Endothelial cell of umbilical vein (primary cell): ENCODE measurements around the gene SDK2. TPM values are rescaled to one million over a fixed set of nuclear protein-coding genes. Genes with fewer than 3 reads are reported as not detected.

Experiments used
- BruUV-seq: library from RNA; stranded (reverse); fragments of 400-500 nt; replicated peaks from 2 replicates; lab custom pipeline; 2021; lab: Mats Ljungman, UMichigan
- CTCF ChIA-PET: fragments of 300-600, 350-600 bp; sonication (Branson Sonifier 250); formaldehyde crosslinking; loops from one replicate; lab custom pipeline; 2021; ENCODE audit warnings: antibody characterized with exemption, inconsistent platforms; lab: Charles Lee
- POLR2A ChIA-PET: fragments of 300-600, 350-600 bp; sonication (Branson Sonifier 250); formaldehyde crosslinking; loops from one replicate; lab custom pipeline; 2021; ENCODE audit warnings: antibody characterized with exemption, inconsistent platforms; lab: Charles Lee
- DNase-seq: peaks from one replicate; pipeline ENCODE4 v3.0.0-alpha.2; 2011; ENCODE audit warnings: low read depth, low spot score
- FAIRE-seq: peaks from 2 replicates; lab custom pipeline; 2011; peaks lifted over from hg19 to GRCh38; lab: Jason Lieb, UNC
- H2AFZ ChIP-seq: 2 replicates; pipeline ENCODE4 v1.6.0; 2012; ENCODE audit warnings: low read depth, low read length, control low read depth, inconsistent platforms
- H3K27ac ChIP-seq: 2 replicates; pipeline ENCODE4 v1.5.1; 2011; ENCODE audit warnings: low read depth, mild to moderate bottlenecking, control low read depth, low read length, moderate library complexity; ENCODE audit not compliant: insufficient read depth
- H3K27me3 ChIP-seq, 2 experiments: 2 replicates each; pipeline versions ENCODE4 v1.6.0 to v1.6.1; 2011; ENCODE audit warnings: low read length in 2 of 2, mixed read lengths in 1 of 2; ENCODE audit not compliant: control insufficient read depth in 2 of 2, insufficient read depth in 2 of 2
- H3K36me3 ChIP-seq, 2 experiments: 2 replicates in 1 of 2; 3 replicates in 1 of 2; pipeline ENCODE4 v1.5.1; 2011; ENCODE audit warnings: low read length in 2 of 2, mild to moderate bottlenecking in 1 of 2, moderate library complexity in 1 of 2; ENCODE audit not compliant: control insufficient read depth in 2 of 2, insufficient read depth in 2 of 2; ENCODE audit errors: extremely low read depth in 1 of 2
- H3K4me1 ChIP-seq: 3 replicates; pipeline ENCODE4 v1.5.1; 2011; ENCODE audit warnings: mild to moderate bottlenecking, low read length; ENCODE audit not compliant: control insufficient read depth, insufficient read depth; ENCODE audit errors: extremely low read depth
- H3K4me2 ChIP-seq: 2 replicates; pipeline ENCODE4 v1.6.1; 2011; ENCODE audit warnings: low read length, control low read depth, mixed read lengths; ENCODE audit not compliant: insufficient read depth
- H3K4me3 ChIP-seq, 3 experiments: fragments of 200-600 bp in 1 of 3; sonication (generic), shearing (Covaris generic) in 1 of 3; replicated peaks in 1 of 3; 2 replicates each; pipeline ENCODE4 v1.5.1; 2011 to 2016; ENCODE audit warnings: control low read depth in 3 of 3, low read length in 3 of 3, mild to moderate bottlenecking in 2 of 3, inconsistent platforms in 1 of 3, low read depth in 1 of 3, moderate library complexity in 1 of 3; ENCODE audit not compliant: insufficient read depth in 1 of 3
- H3K79me2 ChIP-seq: 2 replicates; pipeline ENCODE4 v1.6.0; 2012; ENCODE audit warnings: low read length, inconsistent platforms; ENCODE audit not compliant: control insufficient read depth, insufficient read depth
- H3K9ac ChIP-seq: replicated peaks from 2 replicates; pipeline ENCODE3; 2011; ENCODE audit warnings: low read length, control low read depth; ENCODE audit not compliant: insufficient read depth; ENCODE audit errors: extremely low read depth
- H3K9me1 ChIP-seq: replicated peaks from 3 replicates; pipeline ENCODE4 v1.6.0; 2011; ENCODE audit warnings: mild to moderate bottlenecking, low read length; ENCODE audit not compliant: control insufficient read depth, insufficient read depth; ENCODE audit errors: extremely low read depth
- H3K9me3 ChIP-seq: replicated peaks from 2 replicates; pipeline ENCODE4 v1.5.1; 2012; ENCODE audit warnings: low read length, inconsistent platforms; ENCODE audit not compliant: control insufficient read depth, insufficient read depth
- H4K20me1 ChIP-seq: replicated peaks from 2 replicates; pipeline ENCODE3; 2011; ENCODE audit warnings: mild to moderate bottlenecking, low read length; ENCODE audit not compliant: control insufficient read depth, insufficient read depth; ENCODE audit errors: extremely low read depth
- EZH2 ChIP-seq: IDR thresholded peaks from 2 replicates; pipeline ENCODE4 v1.6.1; 2012; ENCODE audit warnings: borderline replicate concordance, low read depth, mild to moderate bottlenecking, moderate library complexity, low read length, inconsistent platforms; ENCODE audit not compliant: severe bottlenecking
- FOS ChIP-seq: IDR thresholded peaks from 2 replicates; pipeline ENCODE4 v1.6.1; 2011; ENCODE audit warnings: mild to moderate bottlenecking, low read length, moderate library complexity, borderline replicate concordance; ENCODE audit not compliant: insufficient read depth
- GATA2 ChIP-seq: IDR thresholded peaks from 2 replicates; pipeline ENCODE4 v1.7.0; 2011; ENCODE audit warnings: low read depth, mild to moderate bottlenecking, moderate library complexity, mixed read lengths, low read length; ENCODE audit not compliant: insufficient read length, insufficient read depth
- JUN ChIP-seq: IDR thresholded peaks from 2 replicates; pipeline ENCODE4 v1.6.1; 2011; ENCODE audit warnings: borderline replicate concordance, low read depth; ENCODE audit not compliant: insufficient read length, insufficient read depth
- MYC ChIP-seq: IDR thresholded peaks from one replicate; pipeline ENCODE4 v1.6.1; 2011; ENCODE audit warnings: mild to moderate bottlenecking, low read depth, low read length
- POLR2A ChIP-seq: IDR thresholded peaks from 2 replicates; pipeline ENCODE4 v1.6.1; 2012; ENCODE audit warnings: low read depth, mild to moderate bottlenecking, control low read depth, low read length
- POLR2AphosphoS5 ChIP-seq: IDR thresholded peaks from 2 replicates; pipeline ENCODE4 v1.6.1; 2012; ENCODE audit warnings: low read depth, mild to moderate bottlenecking, control low read depth, low read length, moderate library complexity; ENCODE audit not compliant: insufficient read depth
- dilution Hi-C: fragments of 300-500 bp; cut with MboI; formaldehyde crosslinking; loops from one replicate; pipeline ENCODE4 v1.15.0; 2019; ENCODE audit warnings: low sequenced_read_pairs; ENCODE audit not compliant: extremely low pct_ligation_motif_present
- intact Hi-C: fragments of 100-400 bp; cut with micrococcal nuclease; formaldehyde crosslinking; loops from one replicate; pipeline ENCODE4 v1.10.0; 2022
- polyA plus RNA-seq, 4 experiments: library from polyadenylated mRNA; depleted of rRNA in 3 of 4; stranded (reverse) in 3 of 4; unstranded in 1 of 4; fragments of >200 nt; gene quantifications; 2 replicates each; pipeline versions ENCODE4 v1.2.1 to v1.2.3, GENCODE V29; 2011 to 2012; ENCODE audit warnings: missing spikeins in 1 of 4
- total RNA-seq: library from RNA; stranded (reverse); gene quantifications from 2 replicates; pipeline ENCODE4 v1.2.3, GENCODE V29; 2021
- TF ChIP-seq, protein P1 (sequence below), 2 donors: IDR thresholded peaks; 1 replicate in 1 of 2; 2 replicates in 1 of 2; pipeline ENCODE4 v1.5.1; 2011; ENCODE audit warnings: low read length in 2 of 2, mild to moderate bottlenecking in 2 of 2, moderate library complexity in 2 of 2, control low read depth in 1 of 2, inconsistent platforms in 1 of 2, low read depth in 1 of 2; ENCODE audit not compliant: insufficient read depth in 1 of 2; ENCODE audit errors: extremely low read depth in 1 of 2
- TF ChIP-seq, protein P2 (sequence below): IDR thresholded peaks from 2 replicates; pipeline ENCODE4 v1.6.1; 2011; ENCODE audit not compliant: insufficient read depth, insufficient read length

SDK2 gene
- total and polyA plus RNA-seq, 2 donors (not counting 3 experiments of a cell fraction or from before 2014, with no cell fraction given): not detected

DNA sequence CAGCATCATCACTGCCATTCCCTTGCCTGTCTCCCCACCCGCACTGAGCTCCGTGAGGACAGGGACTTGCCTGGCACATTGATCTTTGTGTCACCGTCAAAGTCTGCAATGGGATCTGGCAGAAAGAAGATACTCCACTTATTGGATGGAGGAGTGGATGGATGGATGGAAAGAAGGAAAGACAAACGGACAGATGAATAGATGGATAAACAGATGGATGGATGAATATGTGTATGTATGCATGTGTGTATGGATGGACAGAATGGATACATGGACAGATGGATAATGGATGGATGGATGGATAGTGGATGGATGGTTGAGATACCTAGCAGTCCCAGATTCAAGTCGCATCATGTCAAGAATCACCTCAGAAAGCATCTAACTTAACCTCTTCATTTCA, 99.9 kb downstream of the SDK2 start:
- no peak overlapping the region for H3K4me2 ChIP-seq
- BruUV-seq: no TSS peak
- H3K4me1 ChIP-seq: no peaks in the 10 kb centered on the region
- H3K79me2 ChIP-seq: no peaks in the 10 kb centered on the region
- no peak overlapping the region for H2AFZ ChIP-seq
- H3K4me3 ChIP-seq: no peak overlapping the region
- ChIA-PET CTCF (no interaction called here), POLR2A (no interaction called here)
- no peak for DNase-seq
- no peaks in the 10 kb centered on the region for H4K20me1 ChIP-seq
- dilution Hi-C loops: no loop called here
- H3K27ac ChIP-seq: no peak overlapping the region
- H3K9me3 ChIP-seq: no peaks in the 10 kb centered on the region
- H3K9me1 ChIP-seq: no peaks in the 10 kb centered on the region
- no peak for FAIRE-seq
- H3K9ac ChIP-seq: no peak overlapping the region
- H3K27me3 ChIP-seq: no peaks in the 10 kb centered on the region
- intact Hi-C loops: no loop called here
- no peak for TF ChIP-seq POLR2A
- TF ChIP-seq, protein P1, sequence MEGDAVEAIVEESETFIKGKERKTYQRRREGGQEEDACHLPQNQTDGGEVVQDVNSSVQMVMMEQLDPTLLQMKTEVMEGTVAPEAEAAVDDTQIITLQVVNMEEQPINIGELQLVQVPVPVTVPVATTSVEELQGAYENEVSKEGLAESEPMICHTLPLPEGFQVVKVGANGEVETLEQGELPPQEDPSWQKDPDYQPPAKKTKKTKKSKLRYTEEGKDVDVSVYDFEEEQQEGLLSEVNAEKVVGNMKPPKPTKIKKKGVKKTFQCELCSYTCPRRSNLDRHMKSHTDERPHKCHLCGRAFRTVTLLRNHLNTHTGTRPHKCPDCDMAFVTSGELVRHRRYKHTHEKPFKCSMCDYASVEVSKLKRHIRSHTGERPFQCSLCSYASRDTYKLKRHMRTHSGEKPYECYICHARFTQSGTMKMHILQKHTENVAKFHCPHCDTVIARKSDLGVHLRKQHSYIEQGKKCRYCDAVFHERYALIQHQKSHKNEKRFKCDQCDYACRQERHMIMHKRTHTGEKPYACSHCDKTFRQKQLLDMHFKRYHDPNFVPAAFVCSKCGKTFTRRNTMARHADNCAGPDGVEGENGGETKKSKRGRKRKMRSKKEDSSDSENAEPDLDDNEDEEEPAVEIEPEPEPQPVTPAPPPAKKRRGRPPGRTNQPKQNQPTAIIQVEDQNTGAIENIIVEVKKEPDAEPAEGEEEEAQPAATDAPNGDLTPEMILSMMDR (IDR thresholded peaks at IDR 0.05; ENCODE audit: extremely low read depth in 1 of 2, insufficient read depth in 1 of 2, low read depth in 1 of 2, low read length in 2 of 2): no peak
- TF ChIP-seq EZH2: no peak
- TF ChIP-seq, protein P2, sequence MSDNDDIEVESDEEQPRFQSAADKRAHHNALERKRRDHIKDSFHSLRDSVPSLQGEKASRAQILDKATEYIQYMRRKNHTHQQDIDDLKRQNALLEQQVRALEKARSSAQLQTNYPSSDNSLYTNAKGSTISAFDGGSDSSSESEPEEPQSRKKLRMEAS: no peak
- no peak for TF ChIP-seq GATA2
- no peak for TF ChIP-seq FOS
- no peak for TF ChIP-seq POLR2AphosphoS5
- TF ChIP-seq JUN: no peak
- TF ChIP-seq MYC: no peak
- H3K36me3 ChIP-seq: no peaks in the 10 kb centered on the region
